HG03095 (cell line): ENCODE measurements around the gene LRRTM4.
"Not testable (repeated sequence)": the region's sequence is repeated elsewhere in the genome, so short reads cannot be mapped to it uniquely, and the experiment has no call there.

Experiments
- ATAC-seq: cut with Tn5 transposase; IDR thresholded peaks from one replicate; pipeline ENCODE4 v1.9.1; 2021; ENCODE audit warnings: moderate library complexity; ENCODE audit not compliant: unreplicated experiment

The LRRTM4 gene

GRCh38 chr2:77095525-77095924, 426.7 kb downstream of the LRRTM4 start:
- not testable (repeated sequence) for ATAC-seq

GRCh38 chr2:77095096-77095495, 427.1 kb downstream of the LRRTM4 start:
- ATAC-seq: no peak

- ATAC-seq: not testable (repeated sequence)
Measured at GRCh38 chr2:77088424-77088823, 433.8 kb downstream of the LRRTM4 start.

- no peak for ATAC-seq
Measured at GRCh38 chr2:77087987-77088414, 434.2 kb downstream of the LRRTM4 start.

GRCh38 chr2:77086478-77086877, 435.7 kb downstream of the LRRTM4 start:
- ATAC-seq: no peak

GRCh38 chr2:77086051-77086450, 436.1 kb downstream of the LRRTM4 start:
- ATAC-seq: no peak

GRCh38 chr2:77085561-77085960, 436.6 kb downstream of the LRRTM4 start:
- ATAC-seq: no peak

GRCh38 chr2:77081597-77081996, 440.6 kb downstream of the LRRTM4 start:
- ATAC-seq: no peak

- ATAC-seq: no peak
Measured at GRCh38 chr2:77064324-77064723, 457.9 kb downstream of the LRRTM4 start.

GRCh38 chr2:77054938-77055337, 467.2 kb downstream of the LRRTM4 start:
- no peak for ATAC-seq

- no peak for ATAC-seq
Measured at GRCh38 chr2:77046339-77046738, 475.8 kb downstream of the LRRTM4 start.

GRCh38 chr2:77045456-77045855, 476.7 kb downstream of the LRRTM4 start:
- not testable (repeated sequence) for ATAC-seq

GRCh38 chr2:77034445-77034844, 487.7 kb downstream of the LRRTM4 start:
- no peak for ATAC-seq

- not testable (repeated sequence) for ATAC-seq
Measured at GRCh38 chr2:77029237-77029636, 492.9 kb downstream of the LRRTM4 start.

GRCh38 chr2:77028032-77028600, 494.1 kb downstream of the LRRTM4 start:
- ATAC-seq: no peak

- ATAC-seq: no peak
Measured at GRCh38 chr2:77025714-77026113, 496.5 kb downstream of the LRRTM4 start.

- ATAC-seq: no peak
Measured at GRCh38 chr2:77021161-77021560, 501.0 kb downstream of the LRRTM4 start.

GRCh38 chr2:77018219-77018618, 504.0 kb downstream of the LRRTM4 start:
- ATAC-seq: no peak

- no peak for ATAC-seq
Measured at GRCh38 chr2:77017355-77017745, 504.8 kb downstream of the LRRTM4 start.

- ATAC-seq: no peak
Measured at GRCh38 chr2:77016443-77017354, 505.5 kb downstream of the LRRTM4 start.

- no peak for ATAC-seq
Measured at GRCh38 chr2:77013953-77014352, 508.2 kb downstream of the LRRTM4 start.

GRCh38 chr2:77013457-77013856, 508.7 kb downstream of the LRRTM4 start:
- no peak for ATAC-seq
